Testis (tissue), 3 donors: ENCODE data around the gene DDR2. TPM values are rescaled to one million over a fixed set of nuclear protein-coding genes. Genes with fewer than 3 reads are reported as not detected.

Experiments
- DNase-seq: peaks from one replicate; pipeline ENCODE4 v3.0.0-alpha.2; 2019
- H3K27ac ChIP-seq, 2 donors: fragments of 200-600 bp; sonication (generic); one replicate each; pipeline ENCODE4 v1.5.1; 2019
- H3K27me3 ChIP-seq: fragments of 200-600 bp; sonication (generic); one replicate; pipeline ENCODE4 v1.5.1; 2019
- H3K36me3 ChIP-seq: fragments of 200-600 bp; sonication (generic); one replicate; pipeline ENCODE4 v1.5.1; 2017; ENCODE audit warnings: low read depth; ENCODE audit errors: missing control alignments
- H3K4me1 ChIP-seq: fragments of 200-600 bp; sonication (generic); one replicate; pipeline ENCODE4 v1.5.1; 2019
- H3K4me3 ChIP-seq, 2 donors: fragments of 200-600 bp; sonication (generic); one replicate each; pipeline ENCODE4 v1.5.1; 2017 to 2019
- H3K9me3 ChIP-seq: fragments of 200-600 bp; sonication (generic); one replicate; pipeline ENCODE4 v1.5.1; 2017
- CTCF ChIP-seq, 3 experiments: fragments of 450-650 bp in 2 of 3; fragments of 200-600 bp in 1 of 3; sonication (generic) in 1 of 3; IDR thresholded peaks; one replicate each; pipeline ENCODE4 v1.5.1; 2016 to 2019; ENCODE audit warnings: antibody characterized with exemption in 3 of 3, mild to moderate bottlenecking in 2 of 3, moderate library complexity in 1 of 3
- POLR2A ChIP-seq: fragments of 450-650 bp; IDR thresholded peaks from one replicate; pipeline ENCODE4 v1.6.1; 2017; ENCODE audit warnings: antibody characterized with exemption, mild to moderate bottlenecking, moderate library complexity
- WGBS, 2 donors: methylation state at CpG; one replicate each; pipeline ENCODE4 v1.1.5; 2018; 5-methylcytosine and 5-hydroxymethylcytosine counted together
- intact Hi-C: fragments of 100-400 bp; cut with DNase I; formaldehyde crosslinking; loops from one replicate; pipeline ENCODE4 v1.15.1; 2023; ENCODE audit warnings: low total_unique reads
- polyA plus RNA-seq: library from polyadenylated mRNA; stranded (reverse); fragments of 350-450 nt; fragmentation: Illumina TruSeq; extraction: RNeasy Lipid Tissue Mini Kit (QIAGEN cat#74804); gene quantifications from one replicate; pipeline ENCODE4 v1.2.3, GENCODE V29; 2014; ENCODE audit warnings: low read depth, low replicate concordance; ENCODE audit not compliant: insufficient read depth
- total RNA-seq, 2 donors: library from RNA; depleted of rRNA; stranded (reverse); fragments of >200 nt; gene quantifications; one replicate each; pipeline ENCODE4 v1.2.3, GENCODE V29; 2016

Gene DDR2
- total and polyA plus RNA-seq, 3 donors from 2014 or later, result 9.0 to 13.2 (median 9.2) TPM

- Histone ChIP-seq H3K27me3 (no peaks in the 10 kb centered on the region), H3K27ac (no peak overlapping the region), H3K9me3 (no peaks in the 10 kb centered on the region), H3K4me3 (no peak overlapping the region), H3K4me1 (peaks cover 3% of the 10 kb centered on the region), H3K36me3 (no peaks in the 10 kb centered on the region)
- intact Hi-C loops, result no loop called here
- DNase-seq, result no peak
- TF ChIP-seq POLR2A (no peak), CTCF (IDR thresholded peaks at IDR 0.05) (no peak)
Observed at GRCh38 chr1:162621256-162621655, 11.0 kb upstream of the DDR2 start.

- TF ChIP-seq POLR2A (no peak), CTCF (IDR thresholded peaks at IDR 0.05) (no peak)
- peaks cover 3% of the 10 kb centered on the region for H3K4me1 ChIP-seq
- peak overlapping the region; percentile 61 to 74 for H3K27ac ChIP-seq
- no peak overlapping the region for H3K4me3 ChIP-seq
- no peaks in the 10 kb centered on the region for H3K36me3 ChIP-seq
- H3K9me3 ChIP-seq, result no peaks in the 10 kb centered on the region
- DNase-seq, result no peak
- 66 to 69% methylated on average over 2 of the region's 2 CpGs for WGBS, 2 donors
- H3K27me3 ChIP-seq, result no peaks in the 10 kb centered on the region
- intact Hi-C loops, result no loop called here
Observed at GRCh38 chr1:162625679-162626078, 6.6 kb upstream of the DDR2 start.

GRCh38 chr1:162626094-162626493 lies 6.2 kb upstream of the DDR2 start:
- intact Hi-C loops, result no loop called here
- Histone ChIP-seq H3K9me3 (no peaks in the 10 kb centered on the region), H3K4me3 (no peak overlapping the region), H3K27me3 (no peaks in the 10 kb centered on the region), H3K27ac (peak overlapping the region; percentile 61 to 74), H3K36me3 (no peaks in the 10 kb centered on the region), H3K4me1 (peaks cover 3% of the 10 kb centered on the region)
- WGBS, 2 donors, result 42 to 56% methylated on average over 2 of the region's 2 CpGs
- no peak for DNase-seq
- TF ChIP-seq POLR2A (no peak), CTCF (IDR thresholded peaks at IDR 0.05) (no peak)

- Histone ChIP-seq H3K4me1 (peaks cover 3% of the 10 kb centered on the region), H3K9me3 (no peaks in the 10 kb centered on the region), H3K4me3 (no peak overlapping the region), H3K27ac (peak overlapping the region; percentile 61 to 74), H3K27me3 (no peaks in the 10 kb centered on the region), H3K36me3 (no peaks in the 10 kb centered on the region)
- WGBS, 2 donors, result 21 to 29% methylated on average over 2 of the region's 2 CpGs
- no peak for DNase-seq
- no peak for TF ChIP-seq POLR2A
- TF ChIP-seq CTCF (IDR thresholded peaks at IDR 0.05), result no peak
- intact Hi-C loops, result no loop called here
Observed at GRCh38 chr1:162626761-162627160, 5.5 kb upstream of the DDR2 start.

GRCh38 chr1:162627662-162628296 lies 4.5 kb upstream of the DDR2 start:
- intact Hi-C loops, result no loop called here
- no peak overlapping the region for H3K27ac ChIP-seq
- WGBS, 2 donors, result 57 to 60% methylated on average over 3 of the region's 3 CpGs

More at GRCh38 chr1:162627662-162628296, 4.5 kb upstream of the DDR2 start:
- Histone ChIP-seq H3K4me3 (no peak overlapping the region), H3K4me1 (peaks cover 3% of the 10 kb centered on the region), H3K27me3 (no peaks in the 10 kb centered on the region), H3K9me3 (no peaks in the 10 kb centered on the region), H3K36me3 (no peaks in the 10 kb centered on the region)
- peak in 2 of 3 experiments; percentile 12 to 33 for TF ChIP-seq CTCF (IDR thresholded peaks at IDR 0.05)
- TF ChIP-seq POLR2A, result no peak
- DNase-seq, result no peak
